Mucosa of gallbladder (tissue), 1 donor: ENCODE data around the gene SERPINA12. TPM values are rescaled to one million over a fixed set of nuclear protein-coding genes. Genes with fewer than 3 reads are reported as not detected.

Experiments used
- DNase-seq: peaks from one replicate; pipeline ENCODE4 v3.0.0-alpha.2; 2020; ENCODE audit warnings: low spot score
- total RNA-seq: library from RNA; stranded (reverse); gene quantifications from one replicate; pipeline ENCODE4 v1.2.1, GENCODE V29; 2021
- donor health status: DM: no; HTN: no; CAD: no.

Gene SERPINA12
- total RNA-seq, 1 donor from 2014 or later = not detected

DNA sequence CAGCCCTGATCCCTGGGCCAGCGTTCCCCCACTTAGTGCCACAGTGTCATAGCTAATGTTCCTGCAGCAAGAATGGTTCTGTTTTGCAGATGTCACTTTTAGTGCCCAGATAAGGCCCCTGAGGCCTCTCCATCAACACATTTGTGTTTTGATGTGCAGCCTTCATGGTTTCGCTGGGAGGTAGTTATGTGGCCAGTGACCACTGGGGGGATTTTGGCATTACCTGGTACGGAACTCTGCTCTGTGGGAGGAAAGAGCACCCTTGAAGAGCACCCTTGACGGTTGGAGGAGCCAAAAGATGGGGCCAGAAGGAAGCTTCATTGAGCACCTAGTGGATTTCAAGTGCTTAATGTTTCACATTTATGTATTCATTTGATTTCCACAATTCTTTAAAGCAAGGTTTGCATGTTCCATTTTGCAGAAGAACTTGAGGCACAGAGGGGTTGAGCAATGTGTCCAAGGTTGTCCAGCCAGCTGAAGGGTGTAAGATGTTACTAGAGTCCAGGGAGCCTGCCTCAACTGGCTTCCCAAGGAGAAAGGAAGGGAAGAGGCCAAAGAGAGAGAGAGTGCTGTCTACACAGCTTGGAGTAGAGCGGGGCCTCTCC is 69.7 kb downstream of the SERPINA12 start:
- DNase-seq = no peak

Other genes with a start within 250 kb of the SERPINA12 start
- gene SERPINA10, start 216.2 kb downstream of the SERPINA12 start, total RNA-seq = 0.32 TPM
- gene SERPINA6, start 186.1 kb downstream of the SERPINA12 start, total RNA-seq = 88.3 TPM
- gene SERPINA2, start 142.8 kb downstream of the SERPINA12 start, total RNA-seq = not detected
- 348 TPM for gene SERPINA1, start 120.9 kb downstream of the SERPINA12 start, total RNA-seq
- gene SERPINA11, start 56.7 kb downstream of the SERPINA12 start, total RNA-seq = 0.14 TPM
- not detected for gene SERPINA9, start 33.3 kb downstream of the SERPINA12 start, total RNA-seq
- 133 TPM for gene SERPINA4, start 52.0 kb upstream of the SERPINA12 start, total RNA-seq
- 655 TPM for gene SERPINA5, start 72.0 kb upstream of the SERPINA12 start, total RNA-seq
- gene SERPINA3, start 102.9 kb upstream of the SERPINA12 start, total RNA-seq = 101 TPM